ENCODE measurements around the gene SYT11. TPM values are rescaled to one million over a fixed set of nuclear protein-coding genes. Genes with fewer than 3 reads are reported as not detected.

SYT11 gene
- total RNA-seq, result 20.8 and 21.9 TPM in 2 replicates

GRCh38 chr1:155859234-155859829 is at the start of gene SYT11:
Gene SYT11 (plus strand): TSS chr1:155859567. CDS start chr1:155859762, 195 bp downstream.

GRCh38 chr1:155856975-155857930 is 2.1 kb upstream of the SYT11 start, which contains the start of gene GON4L:
Gene GON4L (minus strand): TSS chr1:155857214. CDS start chr1:155853780, 3,434 bp downstream.

GRCh38 chr1:155911156-155912055 is 52.0 kb downstream of the SYT11 start, which contains the start of gene RIT1:
Gene RIT1 (minus strand): TSS chr1:155911349. CDS start chr1:155910761, 588 bp downstream.

GRCh38 chr1:155934097-155934935 is 74.9 kb downstream of the SYT11 start, which contains the start of gene KHDC4:
Gene KHDC4 (minus strand): TSS chr1:155934413. CDS start chr1:155934373, 40 bp downstream.

Other genes starting within 250 kb of the SYT11 start
- gene MSTO1, start 249.3 kb upstream of the SYT11 start, total RNA-seq, result 13.4 and 19.5 TPM in 2 replicates
- 21.2 and 24.7 TPM in 2 replicates for gene YY1AP1, start 170.8 kb upstream of the SYT11 start, total RNA-seq
- 80.0 and 83.1 TPM in 2 replicates for gene DAP3, start 170.5 kb upstream of the SYT11 start, total RNA-seq
- 13.6 and 16.8 TPM in 2 replicates for gene GON4L, start 2.4 kb upstream of the SYT11 start, total RNA-seq
- 7.9 and 12.2 TPM in 2 replicates for gene RIT1, start 51.8 kb downstream of the SYT11 start, total RNA-seq
- gene KHDC4, start 74.8 kb downstream of the SYT11 start, total RNA-seq, result 16.5 and 22.6 TPM in 2 replicates
- not detected in 2 replicates for gene RXFP4, start 82.1 kb downstream of the SYT11 start, total RNA-seq
- 130 and 152 TPM in 2 replicates for gene ARHGEF2, start 119.0 kb downstream of the SYT11 start, total RNA-seq
- gene SSR2, start 161.4 kb downstream of the SYT11 start, total RNA-seq, result 431 and 503 TPM in 2 replicates
- 17.3 and 17.4 TPM in 2 replicates for gene UBQLN4, start 194.2 kb downstream of the SYT11 start, total RNA-seq
- gene LAMTOR2, start 195.2 kb downstream of the SYT11 start, total RNA-seq, result 80.4 and 88.7 TPM in 2 replicates
- gene RAB25, start 201.6 kb downstream of the SYT11 start, total RNA-seq, result 0.15 TPM in 1 of 2 replicates, not detected in the other
- gene MEX3A, start 222.9 kb downstream of the SYT11 start, total RNA-seq, result 5.1 and 6.2 TPM in 2 replicates

Data from bronchus fibroblast of lung (primary cell).